ENCODE measurements around the gene RNF225. TPM values are rescaled to one million over a fixed set of nuclear protein-coding genes. Genes with fewer than 3 reads are reported as not detected.
"Not testable (repeated sequence)": the region's sequence is repeated elsewhere in the genome, so short reads cannot be mapped to it uniquely, and the experiment has no call there.

RNF225 gene
- total RNA-seq, 4 donors from 2014 or later: 3.9 to 13.7 (median 13.6) TPM; not detected in 1

- Histone ChIP-seq H3K4me3 (no peak overlapping the region), H3K9me3 (peaks cover 38% of the 10 kb centered on the region), H3K27ac (peak overlapping the region; percentile 16), H3K36me3 (peaks cover 12% of the 10 kb centered on the region), H3K4me1 (no peaks in the 10 kb centered on the region), H3K27me3 (no peaks in the 10 kb centered on the region)
- 74% methylated on average over 1 of the region's 1 CpG for WGBS
- no peak for DNase-seq (ENCODE audit: low spot score in 2 of 2)
- no peak for TF ChIP-seq POLR2AphosphoS5 (IDR thresholded peaks at IDR 0.05)
- no peak for TF ChIP-seq POLR2A (IDR thresholded peaks at IDR 0.05)
These were observed 33.2 kb downstream of the RNF225 start for GRCh38 chr19:58428617-58429016.

GRCh38 chr19:58429745-58430144 is 34.3 kb downstream of the RNF225 start:
- no peak overlapping the region for H3K27ac ChIP-seq
- TF ChIP-seq POLR2AphosphoS5 (IDR thresholded peaks at IDR 0.05) (no peak), EP300 (IDR thresholded peaks at IDR 0.05) (no peak), CTCF (IDR thresholded peaks at IDR 0.05) (no peak), POLR2A (IDR thresholded peaks at IDR 0.05) (no peak)
- H3K36me3 ChIP-seq: peaks cover 24% of the 10 kb centered on the region
- no peak overlapping the region for H3K4me3 ChIP-seq
- peaks cover 50% of the 10 kb centered on the region for H3K9me3 ChIP-seq
- no peaks in the 10 kb centered on the region for H3K27me3 ChIP-seq
- no peak for DNase-seq (ENCODE audit: low spot score in 2 of 2)
- H3K4me1 ChIP-seq: no peaks in the 10 kb centered on the region

DNA sequence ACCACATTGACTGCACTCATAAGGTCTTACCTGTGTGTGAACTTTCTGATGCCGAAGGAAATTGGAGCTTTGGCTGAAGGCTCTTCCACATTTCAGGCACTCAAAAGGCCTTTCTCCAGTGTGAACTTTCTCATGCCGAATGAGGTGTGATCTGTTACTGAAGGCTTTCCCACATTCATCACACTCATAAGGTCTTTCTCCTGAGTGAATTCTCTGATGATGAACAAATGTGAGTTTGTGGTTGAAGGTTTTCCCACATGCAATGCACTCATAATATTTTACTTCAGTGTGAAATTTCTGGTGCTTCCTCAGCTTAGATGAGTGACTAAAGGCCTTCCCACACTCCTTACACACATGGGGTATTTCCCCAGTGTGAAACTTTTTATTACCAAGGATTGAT is 38.8 kb downstream of the RNF225 start:
- no peak overlapping the region for H3K4me3 ChIP-seq
- H3K36me3 ChIP-seq: peaks cover 56% of the 10 kb centered on the region
- H3K4me1 ChIP-seq: peaks cover 2% of the 10 kb centered on the region
- H3K27ac ChIP-seq: no peak overlapping the region
- DNase-seq (ENCODE audit: low spot score in 2 of 2): no peak
- no peaks in the 10 kb centered on the region for H3K27me3 ChIP-seq
- peaks cover 60% of the 10 kb centered on the region for H3K9me3 ChIP-seq
- TF ChIP-seq POLR2AphosphoS5 (IDR thresholded peaks at IDR 0.05) (no peak), CTCF (IDR thresholded peaks at IDR 0.05) (no peak), EP300 (IDR thresholded peaks at IDR 0.05) (no peak), POLR2A (IDR thresholded peaks at IDR 0.05) (no peak)
- whole genome bisulfite sequencing: 95% methylated on average over 2 of the region's 2 CpGs

GRCh38 chr19:58439576-58440554 is 44.4 kb downstream of the RNF225 start, which contains the start of gene ZNF132:
Gene ZNF132, minus strand, starts transcription at chr19:58440153. Its CDS starts 332 bp downstream, at chr19:58439821.
- peak; percentile 98 for DNase-seq (ENCODE audit: low spot score in 2 of 2)
- peak within 1 kb of the TSS; percentile 27 for H3K27ac ChIP-seq
- H3K9me3 ChIP-seq: peaks cover 9% of the 10 kb centered on the region
- H3K4me1 ChIP-seq: peaks cover 18% of the 10 kb centered on the region
- 14% methylated on average over 25 of the region's 59 CpGs for WGBS
- peaks cover 13% of the 10 kb centered on the region for H3K27me3 ChIP-seq
- no peak for TF ChIP-seq POLR2A (IDR thresholded peaks at IDR 0.05)
- TF ChIP-seq POLR2AphosphoS5 (IDR thresholded peaks at IDR 0.05): peak in 2 of 3 donors; percentile 43 to 99
- H3K36me3 ChIP-seq: peaks cover 31% of the 10 kb centered on the region
- peak within 1 kb of the TSS; percentile 59 for H3K4me3 ChIP-seq

DNA sequence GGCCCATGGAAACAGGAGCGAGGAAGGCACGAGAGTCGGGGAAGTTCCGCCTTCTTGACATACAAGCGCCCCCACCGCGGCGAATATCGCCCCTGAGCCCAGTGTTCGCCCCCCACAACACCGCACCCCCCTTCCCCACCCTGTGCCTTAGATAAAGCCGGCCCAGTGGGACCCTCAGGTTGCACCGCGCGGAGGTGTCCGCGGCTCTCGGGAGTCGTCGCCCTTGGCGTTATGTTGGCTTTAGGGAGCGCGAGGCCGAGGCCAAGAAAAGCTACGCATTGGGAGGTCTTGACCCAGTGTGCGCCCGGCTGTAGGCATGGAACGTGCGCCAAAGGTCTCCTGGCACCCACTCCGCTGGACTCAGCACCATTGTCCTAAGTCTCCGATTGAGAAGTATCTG is 45.1 kb downstream of the RNF225 start:
- Histone ChIP-seq H3K27me3 (peaks cover 18% of the 10 kb centered on the region), H3K4me1 (peaks cover 18% of the 10 kb centered on the region), H3K4me3 (peak overlapping the region; percentile 59), H3K27ac (peak overlapping the region; percentile 27), H3K36me3 (peaks cover 24% of the 10 kb centered on the region), H3K9me3 (peaks cover 2% of the 10 kb centered on the region)
- WGBS: 23% methylated on average over 15 of the region's 31 CpGs
- no peak for DNase-seq (ENCODE audit: low spot score in 2 of 2)
- TF ChIP-seq CTCF (IDR thresholded peaks at IDR 0.05) (no peak), EP300 (IDR thresholded peaks at IDR 0.05) (no peak), POLR2AphosphoS5 (IDR thresholded peaks at IDR 0.05) (no peak), POLR2A (IDR thresholded peaks at IDR 0.05) (no peak)

DNA sequence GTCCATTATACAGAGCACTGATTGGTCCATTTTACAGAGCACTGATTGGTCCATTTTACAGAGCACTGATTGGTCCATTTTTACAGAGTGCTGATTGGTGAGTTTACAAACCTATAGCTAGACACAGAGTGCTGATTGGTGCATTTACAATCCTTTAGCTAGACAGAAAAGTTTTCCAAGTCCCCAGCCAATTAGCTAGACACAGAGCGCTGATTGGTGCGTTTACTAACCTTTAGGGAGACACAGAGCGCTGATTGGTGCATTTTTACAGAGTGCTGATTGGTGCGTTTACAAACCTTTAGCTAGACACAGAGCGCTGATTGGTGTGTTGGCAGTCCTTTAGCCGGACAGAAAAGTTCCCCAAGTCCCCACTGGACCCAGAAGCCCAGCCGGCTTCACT is 47.5 kb downstream of the RNF225 start:
- peaks cover 35% of the 10 kb centered on the region for H3K27me3 ChIP-seq
- WGBS: 96% methylated on average over 7 of the region's 7 CpGs

More for the DNA sequence above, 47.5 kb downstream of the RNF225 start:
- not testable (repeated sequence) for DNase-seq (ENCODE audit: low spot score in 2 of 2); H3K27ac ChIP-seq; H3K36me3 ChIP-seq; H3K4me3 ChIP-seq; H3K9me3 ChIP-seq
- H3K4me1 ChIP-seq: peaks cover 18% of the 10 kb centered on the region

Other genes with a start within 250 kb of the RNF225 start
- 10 to 100 TPM in 1 of 4 donors, 1 to 10 TPM in 3; 6.5 to 11.6 (median 9.9) TPM for gene ZNF329, start 244.9 kb upstream of the RNF225 start, total RNA-seq
- gene ZNF274, start 212.6 kb upstream of the RNF225 start, total RNA-seq: 10 to 100 TPM; 26.8 to 70.2 (median 36.5) TPM
- gene ZNF544, start 166.7 kb upstream of the RNF225 start, total RNA-seq: 10 to 100 TPM; 44.4 to 55.4 (median 48.9) TPM
- 10 to 100 TPM in 1 of 4 donors, 1 to 10 TPM in 3; 8.3 to 15.6 (median 8.7) TPM for gene ZNF8, start 116.7 kb upstream of the RNF225 start, total RNA-seq
- gene ERVK3-1, start 90.3 kb upstream of the RNF225 start, total RNA-seq: 10 to 100 TPM; 36.9 to 70.3 (median 42.1) TPM
- gene ZSCAN22, start 68.7 kb upstream of the RNF225 start, total RNA-seq: 1 to 10 TPM; 4.3 to 7.6 (median 5.6) TPM
- 10 to 100 TPM in 2 of 4 donors, 1 to 10 TPM in 2; 1.0 to 14.9 (median 8.1) TPM for gene A1BG, start 42.2 kb upstream of the RNF225 start, total RNA-seq
- 1 to 10 TPM; 2.4 to 4.8 (median 3.4) TPM for gene ZNF497, start 32.9 kb upstream of the RNF225 start, total RNA-seq
- 1 to 10 TPM; 2.6 to 6.2 (median 4.3) TPM for gene ZNF837, start 14.6 kb upstream of the RNF225 start, total RNA-seq
- gene RPS5, start 8.4 kb upstream of the RNF225 start, total RNA-seq: 1,000 to 10,000 TPM; 1,253 to 2,519 (median 2,306) TPM
- gene ZNF584, start 13.0 kb downstream of the RNF225 start, total RNA-seq: 10 to 100 TPM; 15.8 to 21.2 (median 17.4) TPM
- 1 to 10 TPM; 1.7 to 2.9 (median 2.3) TPM for gene ZNF132, start 44.5 kb downstream of the RNF225 start, total RNA-seq
- gene ZNF324B, start 56.0 kb downstream of the RNF225 start, total RNA-seq: 10 to 100 TPM in 3 of 4 donors, 1 to 10 TPM in 1; 9.7 to 28.7 (median 13.8) TPM
- 10 to 100 TPM; 20.3 to 41.5 (median 25.6) TPM for gene ZNF324, start 71.4 kb downstream of the RNF225 start, total RNA-seq
- gene ZNF446, start 80.7 kb downstream of the RNF225 start, total RNA-seq: 10 to 100 TPM; 19.8 to 38.8 (median 24.0) TPM
- 10 to 100 TPM in 2 of 4 donors, 1 to 10 TPM in 2; 2.1 to 19.1 (median 10.7) TPM for gene SLC27A5, start 116.3 kb downstream of the RNF225 start, total RNA-seq
- gene ZBTB45, start 124.2 kb downstream of the RNF225 start, total RNA-seq: 10 to 100 TPM in 3 of 4 donors, 1 to 10 TPM in 1; 6.7 to 20.7 (median 15.8) TPM
- gene TRIM28, start 148.4 kb downstream of the RNF225 start, total RNA-seq: 100 to 1,000 TPM; 334 to 395 (median 360) TPM
- 100 to 1,000 TPM in 3 of 4 donors, 10 to 100 TPM in 1; 96.1 to 120 (median 103) TPM for gene CHMP2A, start 159.4 kb downstream of the RNF225 start, total RNA-seq
- 10 to 100 TPM; 16.4 to 31.5 (median 21.7) TPM for gene UBE2M, start 163.0 kb downstream of the RNF225 start, total RNA-seq
- gene MZF1, start 177.7 kb downstream of the RNF225 start, total RNA-seq: 10 to 100 TPM; 29.0 to 53.2 (median 37.5) TPM